GM12878 (cell line): ENCODE results near the gene ELMOD3.

Experiments used
- BCL3 ChIP-seq: IDR thresholded peaks from 2 replicates; pipeline ENCODE4 v1.6.1; 2011; ENCODE audit warnings: borderline replicate concordance, low read depth, mild to moderate bottlenecking, moderate library complexity, low read length; ENCODE audit not compliant: insufficient read depth, poor library complexity, severe bottlenecking
- EGR1 ChIP-seq, 2 experiments: IDR thresholded peaks; 1 replicate in 1 of 2; 2 replicates in 1 of 2; pipeline ENCODE4 v1.6.1; 2011 to 2012; ENCODE audit warnings: low read depth in 2 of 2, low read length in 2 of 2, borderline replicate concordance in 1 of 2, mild to moderate bottlenecking in 1 of 2, moderate library complexity in 1 of 2
- POLR2AphosphoS5 ChIP-seq: IDR thresholded peaks from 2 replicates; pipeline ENCODE4 v1.6.1; 2011; ENCODE audit warnings: mild to moderate bottlenecking, low read length, inconsistent platforms
- RCOR1 ChIP-seq: conservative IDR thresholded peaks from 2 replicates; pipeline ENCODE4 v1.6.1; 2012; ENCODE audit warnings: low read depth, low read length, improper control_type of control experiment
- SREBF1 ChIP-seq: IDR thresholded peaks from 2 replicates; pipeline ENCODE4 v1.6.1; 2012; ENCODE audit warnings: mild to moderate bottlenecking, low read length
- ZNF592 ChIP-seq: fragments of 450-650 bp; IDR thresholded peaks from 2 replicates; pipeline ENCODE4 v1.6.1; 2017; ENCODE audit warnings: mild to moderate bottlenecking, moderate library complexity

DNA sequence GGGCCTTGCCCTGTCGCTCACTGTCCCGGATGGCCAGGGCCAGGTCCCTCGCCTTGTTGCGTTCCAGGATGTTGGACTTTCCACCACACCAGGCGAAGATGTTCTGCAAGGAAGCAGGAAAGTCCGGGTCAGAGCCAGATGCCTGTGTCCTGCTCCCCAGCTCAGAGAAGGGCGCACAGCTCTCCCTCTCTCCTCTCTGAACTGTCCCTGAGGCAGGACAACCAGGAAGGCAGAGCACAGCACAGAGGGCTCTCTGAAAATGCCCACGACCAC lies 44.5 kb downstream of the ELMOD3 start:
- TF ChIP-seq EGR1 (IDR thresholded peaks at IDR 0.05; ENCODE audit: borderline replicate concordance in 1 of 2, low read depth in 2 of 2, low read length in 2 of 2) (no peak), POLR2AphosphoS5 (no peak), BCL3 (no peak), SREBF1 (no peak), ZNF592 (no peak), RCOR1 (no peak)
